ENCODE data around the gene SH3RF3.

SH3RF3 gene

DNA sequence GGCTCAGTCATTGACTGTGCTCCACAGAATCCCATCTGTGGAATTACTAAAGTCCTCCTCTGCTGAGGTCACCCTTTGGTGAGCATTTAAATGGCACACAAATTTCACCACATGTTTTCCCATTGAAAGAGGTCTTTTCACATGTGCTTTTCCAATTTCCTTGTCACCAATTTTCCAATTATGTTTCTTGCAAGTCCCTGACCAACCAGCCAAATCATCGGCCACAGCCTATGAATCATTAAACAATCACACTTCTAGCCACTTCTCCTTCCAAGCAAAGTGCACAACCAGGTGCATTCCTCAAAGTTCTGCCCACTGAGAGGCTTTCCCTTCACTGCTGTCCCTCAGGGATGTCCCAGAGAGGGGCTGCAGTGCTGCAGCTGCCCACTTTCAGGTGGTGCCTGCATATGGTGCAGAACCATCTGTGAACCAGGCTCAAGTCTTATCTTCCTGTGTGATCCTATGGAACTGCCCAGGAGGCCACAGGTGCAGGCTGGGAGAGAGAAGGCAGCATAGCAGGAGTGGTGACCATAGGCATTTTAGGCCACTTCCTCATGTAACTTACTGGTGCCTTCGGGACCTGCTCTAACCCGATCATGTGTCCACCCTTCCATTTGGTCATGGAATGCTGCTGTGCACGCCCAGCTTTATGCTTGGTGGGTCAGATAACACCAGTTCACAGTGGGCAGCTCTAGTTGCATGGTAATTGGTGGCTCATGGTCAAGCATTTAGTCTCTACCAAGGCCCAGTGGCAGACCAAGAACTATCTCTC is 331.7 kb downstream of the SH3RF3 start:
- DNase-seq, result no peak

GRCh38 chr2:109463236-109463635 is 334.2 kb downstream of the SH3RF3 start:
- DNase-seq, result no peak

DNA sequence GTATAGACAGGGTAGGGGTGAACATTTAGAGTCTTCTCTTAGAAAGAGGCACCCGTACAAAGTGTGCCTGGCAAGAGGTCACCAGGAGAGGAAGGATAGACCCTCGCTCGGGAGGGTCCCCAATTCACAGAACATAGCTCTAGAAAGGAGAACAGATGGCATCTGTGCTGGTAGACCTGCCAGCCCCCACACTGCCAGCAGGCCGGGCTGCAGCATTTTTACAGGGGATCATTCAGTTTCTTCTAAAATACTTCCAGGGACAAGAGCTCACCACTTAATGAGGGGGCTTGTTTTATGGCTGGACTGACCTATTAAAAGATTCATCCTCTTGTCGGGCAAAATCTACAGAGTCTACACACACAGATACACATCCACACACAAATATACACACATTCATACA is 334.9 kb downstream of the SH3RF3 start:
- no peak for DNase-seq

GRCh38 chr2:109466674-109467575 is 337.9 kb downstream of the SH3RF3 start:
- no peak for DNase-seq

- no peak for DNase-seq
These were observed 338.7 kb downstream of the SH3RF3 start for GRCh38 chr2:109467701-109468100.

GRCh38 chr2:109468893-109469292 is 339.9 kb downstream of the SH3RF3 start:
- no peak for DNase-seq

- no peak for DNase-seq
These were observed 342.7 kb downstream of the SH3RF3 start for GRCh38 chr2:109471658-109472057.

- DNase-seq, result no peak
These were observed 343.4 kb downstream of the SH3RF3 start for GRCh38 chr2:109472331-109472959.

DNA sequence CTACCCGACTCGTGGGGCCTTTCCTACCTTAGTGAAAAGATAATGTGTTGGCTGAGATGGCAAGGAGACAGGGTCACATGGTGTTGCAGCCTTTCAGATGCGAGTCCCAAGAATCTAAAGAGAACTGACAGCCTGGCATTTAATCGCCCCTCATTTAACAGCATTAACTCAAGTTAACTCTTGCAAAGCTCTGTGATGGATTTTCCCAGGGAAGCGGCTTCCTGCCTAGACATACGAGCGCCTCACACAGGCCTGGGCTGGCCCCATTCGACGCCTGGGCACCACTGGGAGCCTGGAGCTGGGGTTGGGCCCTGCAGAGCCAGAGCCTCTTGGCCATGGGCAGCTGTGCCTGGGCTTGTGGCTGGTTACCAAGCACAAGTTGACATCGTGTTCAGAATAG is 344.0 kb downstream of the SH3RF3 start:
- DNase-seq, result no peak

DNA sequence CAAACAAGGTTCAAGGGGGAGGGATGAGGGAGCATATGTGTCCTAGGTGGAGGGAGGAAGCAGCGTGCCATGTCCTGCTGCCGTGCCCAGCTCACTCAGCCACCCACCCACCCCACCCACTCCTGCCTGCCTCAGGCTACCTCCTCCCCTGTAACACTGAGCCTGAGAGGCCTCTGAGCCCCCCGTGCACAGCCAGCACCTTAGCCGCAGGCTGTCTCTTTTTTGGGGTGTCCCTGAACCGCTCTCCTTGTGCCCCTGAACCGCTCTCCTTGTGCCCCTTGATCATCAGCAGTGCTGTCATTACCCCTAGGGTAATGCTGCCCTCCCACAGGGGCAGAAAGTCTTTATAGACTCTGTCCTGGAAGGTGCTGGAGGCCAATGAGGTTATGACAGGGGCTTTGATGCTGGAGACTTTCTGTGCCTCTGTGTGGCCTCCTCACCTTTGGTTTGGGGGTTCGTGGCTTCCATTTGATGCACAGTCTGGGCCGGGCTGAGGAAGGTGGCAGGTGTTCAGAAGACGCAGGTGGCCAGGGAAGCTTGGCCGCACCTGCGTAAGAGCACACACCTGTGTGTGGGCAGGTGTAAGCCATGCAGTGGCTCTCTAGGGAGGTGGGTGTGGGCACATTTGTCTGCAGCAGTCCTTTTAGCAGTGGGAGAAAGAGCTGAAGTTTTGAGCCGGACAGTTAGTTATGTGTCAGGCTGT is 344.8 kb downstream of the SH3RF3 start:
- DNase-seq, result no peak

DNA sequence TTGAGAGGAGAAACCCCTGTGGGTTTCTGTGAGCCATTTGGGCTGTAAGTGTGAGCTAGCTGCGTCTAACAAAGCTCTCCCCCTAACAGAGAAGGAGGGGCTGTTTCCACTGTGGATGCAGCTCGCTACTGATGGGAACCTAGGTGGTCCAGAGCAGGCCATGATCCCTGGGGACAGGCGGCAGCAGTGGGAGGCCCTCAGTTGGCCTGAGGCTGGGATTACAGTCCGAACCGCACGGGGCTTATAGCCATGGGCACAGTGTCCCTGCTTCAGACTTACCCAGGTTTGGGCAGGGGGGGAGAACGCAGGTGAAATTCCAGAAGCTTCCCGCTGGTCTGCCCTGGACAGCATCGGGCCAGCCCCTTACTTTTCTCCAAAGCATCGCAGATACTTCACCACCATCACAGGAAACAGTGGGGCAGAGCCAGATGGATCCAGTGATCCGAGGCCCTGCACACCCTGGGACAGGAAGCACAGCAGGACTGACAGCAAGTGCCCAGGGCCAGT is 345.4 kb downstream of the SH3RF3 start:
- DNase-seq, result no peak

- no peak for DNase-seq
These were observed 346.7 kb downstream of the SH3RF3 start for GRCh38 chr2:109475531-109476210.

DNA sequence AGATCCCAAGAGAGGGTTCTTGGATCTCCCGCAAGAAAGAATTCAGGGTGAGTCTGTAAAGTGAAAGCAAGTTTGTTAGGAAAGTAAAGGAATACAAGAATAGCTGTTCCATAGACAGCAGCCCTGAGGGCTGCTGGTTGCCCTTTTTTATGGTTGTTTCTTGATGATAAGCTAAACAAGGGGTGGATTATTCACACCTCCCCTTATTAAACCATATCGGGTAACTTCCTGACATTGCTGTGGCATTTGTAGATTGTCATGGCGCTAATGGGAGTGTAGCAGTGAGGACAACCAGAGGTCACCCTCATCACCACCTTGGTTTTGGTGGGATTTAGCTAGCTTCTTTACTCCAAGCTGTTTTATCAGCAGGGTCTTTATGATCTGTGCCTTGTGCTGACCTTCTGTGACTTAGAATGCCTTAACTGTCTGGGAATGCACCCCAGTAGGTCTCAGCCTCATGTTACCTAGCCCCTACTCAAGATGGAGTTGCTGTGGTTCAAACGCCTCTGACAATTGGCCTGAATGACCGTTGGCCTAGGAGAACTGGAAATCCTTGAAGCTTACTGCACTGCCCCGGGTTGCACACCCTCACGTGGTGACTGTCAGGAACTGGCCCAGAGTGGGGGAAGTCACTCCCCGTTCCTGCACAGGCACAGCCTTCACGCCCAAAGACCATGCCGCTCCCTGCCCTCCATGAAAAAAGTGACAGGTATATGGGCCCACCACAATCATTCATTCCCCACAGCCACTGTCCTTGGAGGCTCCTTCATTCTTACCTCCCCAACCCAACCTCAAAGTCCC is 347.8 kb downstream of the SH3RF3 start:
- DNase-seq, result no peak

DNA sequence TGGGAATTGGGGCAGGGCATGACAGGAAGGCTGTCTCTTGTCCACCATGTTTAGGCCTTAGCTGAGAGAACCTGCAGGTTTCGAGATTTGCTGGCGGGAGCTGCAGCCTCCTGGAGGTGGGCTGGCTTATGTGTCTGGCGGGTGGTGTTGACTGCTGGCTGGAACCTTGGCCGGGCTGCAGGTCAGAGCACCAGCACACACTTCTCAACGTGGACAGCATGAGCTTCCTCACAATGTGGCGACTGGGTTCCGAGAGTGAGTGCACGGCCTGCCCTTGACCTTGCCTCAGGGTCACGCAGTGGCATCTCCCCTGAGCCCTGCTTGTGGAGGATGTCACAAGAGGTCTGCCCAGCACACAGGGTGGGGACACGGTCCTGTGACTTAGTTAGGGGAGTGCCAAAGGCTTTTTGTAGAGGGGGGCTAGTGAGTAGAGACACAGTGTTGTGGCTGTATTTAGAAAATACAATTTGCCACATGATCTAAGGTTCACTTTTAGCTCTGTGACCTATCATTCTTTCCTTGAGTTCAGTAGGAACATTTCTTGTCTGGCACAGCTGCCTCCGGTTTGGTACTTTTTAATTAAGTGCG is 350.0 kb downstream of the SH3RF3 start:
- no peak for DNase-seq

DNA sequence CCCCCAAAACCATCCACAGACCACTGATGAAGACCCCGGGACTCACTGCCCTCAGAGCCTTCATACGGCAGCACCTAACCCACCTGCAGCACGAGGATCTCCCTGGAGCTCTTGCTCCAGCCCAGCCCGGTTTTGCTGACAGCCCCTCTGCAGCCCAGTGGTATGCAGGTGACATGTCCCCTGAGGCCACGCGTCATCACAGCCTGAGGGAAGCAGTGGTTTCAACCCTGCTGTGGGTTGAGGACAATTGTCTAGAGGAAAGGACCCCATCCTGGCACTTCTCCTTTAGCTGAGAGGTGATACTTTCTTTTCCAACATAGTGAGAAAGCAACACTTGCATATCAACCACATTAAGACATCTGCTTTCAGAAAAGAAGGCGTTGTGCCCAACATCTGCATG is 350.8 kb downstream of the SH3RF3 start:
- no peak for DNase-seq

GRCh38 chr2:109480486-109481195 is 351.6 kb downstream of the SH3RF3 start:
- DNase-seq, result no peak

DNA sequence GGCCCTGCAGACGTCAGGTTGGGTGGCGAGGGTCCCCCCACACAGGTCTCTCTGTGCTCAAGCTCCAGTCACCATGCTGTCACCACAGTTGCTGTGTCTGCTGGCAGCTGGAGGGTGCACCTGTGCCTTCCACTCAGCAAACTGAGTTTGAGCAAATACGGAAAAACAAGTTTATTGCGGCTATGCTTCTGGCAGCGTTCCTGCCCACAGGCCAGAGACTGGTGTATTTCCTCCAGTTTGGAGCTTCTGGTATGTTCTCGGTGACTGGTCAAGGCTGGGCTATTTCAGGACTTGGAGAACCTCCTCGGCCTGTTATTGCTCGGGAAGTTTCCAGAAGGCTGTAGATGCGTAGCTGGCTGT is 352.2 kb downstream of the SH3RF3 start:
- no peak for DNase-seq

DNA sequence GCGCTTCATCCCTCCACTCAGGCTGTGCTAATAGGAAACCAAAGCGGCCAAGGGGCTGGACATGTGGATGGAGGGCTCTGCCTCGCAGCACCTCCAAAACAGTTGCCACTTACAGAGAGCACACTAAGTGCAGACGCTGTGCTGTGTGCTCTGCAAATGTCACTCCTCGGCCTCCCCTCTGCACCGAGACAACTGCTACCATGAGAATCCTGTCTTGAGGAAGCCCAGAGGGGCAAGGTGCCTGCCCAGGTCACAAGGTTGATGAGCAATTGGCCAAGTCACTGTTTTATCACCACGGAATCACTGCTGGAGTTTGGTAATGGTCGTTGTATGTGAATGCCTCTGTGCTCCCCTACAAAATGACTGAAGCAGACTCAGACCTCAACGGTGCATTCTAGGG is 352.6 kb downstream of the SH3RF3 start:
- DNase-seq, result no peak

GRCh38 chr2:109482361-109482861 is 353.4 kb downstream of the SH3RF3 start:
- DNase-seq, result no peak
